IMR-90 (cell line): ENCODE results near the gene CMTM1. TPM values are rescaled to one million over a fixed set of nuclear protein-coding genes. Genes with fewer than 3 reads are reported as not detected.

Experiments used
- ATAC-seq: fragments of 200-7000 bp; cut with Tn5 transposase; 2 replicates; pipeline ENCODE4 v1.9.1; 2020; ENCODE audit warnings: low read depth, mild to moderate bottlenecking, moderate library complexity
- BruUV-seq: library from RNA; stranded (reverse); fragments of 400-500 nt; replicated peaks from 2 replicates; lab custom pipeline; 2021; lab: Mats Ljungman, UMichigan
- CTCF ChIA-PET: fragments of 300-600 bp; formaldehyde crosslinking; extraction: SDS; loops from one replicate; lab custom pipeline; 2021; ENCODE audit warnings: antibody characterized with exemption; lab: Yijun Ruan, JAX
- POLR2A ChIA-PET: fragments of 300-600 bp; sonication (Branson Sonifier 250); formaldehyde crosslinking; loops from one replicate; lab custom pipeline; 2022; ENCODE audit warnings: antibody characterized with exemption; ENCODE audit not compliant: unreplicated experiment; lab: Charles Lee
- DNase-seq: peaks from one replicate; pipeline ENCODE4 v3.0.0; 2013
- H2AFZ ChIP-seq: replicated peaks from 2 replicates; pipeline ENCODE3; 2013; ENCODE audit warnings: low read length, mild to moderate bottlenecking; ENCODE audit not compliant: poor library complexity
- H2AK5ac ChIP-seq: 2 replicates; pipeline ENCODE4 v1.6.1; 2013; ENCODE audit warnings: low read depth, low read length, inconsistent platforms
- H2AK9ac ChIP-seq: replicated peaks from 2 replicates; pipeline ENCODE3; 2013; ENCODE audit warnings: mild to moderate bottlenecking, low read depth, low read length, moderate library complexity; ENCODE audit not compliant: poor library complexity
- H2BK120ac ChIP-seq: 2 replicates; pipeline ENCODE4 v1.6.1; 2013; ENCODE audit warnings: low read depth, low read length, inconsistent platforms
- H2BK15ac ChIP-seq: 3 replicates; pipeline ENCODE4 v1.6.1; 2013; ENCODE audit warnings: low read depth, low read length, inconsistent platforms
- H2BK20ac ChIP-seq: 2 replicates; pipeline ENCODE4 v1.6.1; 2013; ENCODE audit warnings: low read depth, mild to moderate bottlenecking, inconsistent platforms, low read length, moderate library complexity
- H2BK5ac ChIP-seq: 2 replicates; pipeline ENCODE4 v1.6.1; 2013; ENCODE audit warnings: mild to moderate bottlenecking, low read depth, low read length, inconsistent platforms; ENCODE audit not compliant: poor library complexity, severe bottlenecking
- H3K14ac ChIP-seq: replicated peaks from 2 replicates; pipeline ENCODE4 v1.6.1; 2013; ENCODE audit warnings: low read depth, low read length, inconsistent platforms
- H3K18ac ChIP-seq: 2 replicates; pipeline ENCODE4 v1.6.1; 2013; ENCODE audit warnings: low read depth, low read length, control low read depth
- H3K23ac ChIP-seq: 2 replicates; pipeline ENCODE4 v1.6.1; 2013; ENCODE audit warnings: low read depth, low read length, inconsistent platforms
- H3K27ac ChIP-seq: 2 replicates; pipeline ENCODE4 v1.5.1; 2013; ENCODE audit warnings: mild to moderate bottlenecking, control low read depth, low read length; ENCODE audit not compliant: insufficient read depth
- H3K27me3 ChIP-seq: 2 replicates; pipeline ENCODE4 v1.6.1; 2013; ENCODE audit warnings: low read length; ENCODE audit not compliant: control insufficient read depth, insufficient read depth
- H3K36me3 ChIP-seq: 2 replicates; pipeline ENCODE4 v1.6.1; 2013; ENCODE audit warnings: low read length, mixed read lengths; ENCODE audit not compliant: control insufficient read depth, insufficient read depth
- H3K4ac ChIP-seq: 2 replicates; pipeline ENCODE4 v1.6.1; 2013; ENCODE audit warnings: low read depth, low read length, inconsistent platforms
- H3K4me1 ChIP-seq: 2 replicates; pipeline ENCODE4 v1.6.1; 2013; ENCODE audit warnings: low read length, mixed read lengths; ENCODE audit not compliant: control insufficient read depth, insufficient read depth
- H3K4me2 ChIP-seq: 2 replicates; pipeline ENCODE4 v1.6.1; 2013; ENCODE audit warnings: low read depth, mild to moderate bottlenecking, control low read depth, low read length, moderate library complexity
- H3K4me3 ChIP-seq: 2 replicates; pipeline ENCODE4 v1.5.1; 2013; ENCODE audit warnings: low read depth, mild to moderate bottlenecking, control low read depth, low read length, moderate library complexity; ENCODE audit not compliant: insufficient read depth
- H3K56ac ChIP-seq: 2 replicates; pipeline ENCODE4 v1.6.1; 2013; ENCODE audit warnings: low read length, inconsistent platforms; ENCODE audit not compliant: insufficient read depth; ENCODE audit errors: extremely low read depth
- H3K79me1 ChIP-seq, 2 experiments: 2 replicates each; pipeline ENCODE4 v1.6.1; 2013; ENCODE audit warnings: low read length in 2 of 2, inconsistent platforms in 1 of 2, low read depth in 1 of 2
- H3K9ac ChIP-seq: 2 replicates; pipeline ENCODE4 v1.6.1; 2013; ENCODE audit warnings: low read depth, low read length, control low read depth
- H3K9me1 ChIP-seq: 2 replicates; pipeline ENCODE4 v1.6.1; 2013; ENCODE audit warnings: low read length, inconsistent platforms; ENCODE audit not compliant: insufficient read depth
- H3K9me3 ChIP-seq: 2 replicates; pipeline ENCODE4 v1.6.1; 2013; ENCODE audit warnings: low read length; ENCODE audit not compliant: control insufficient read depth, insufficient read depth
- H4K20me1 ChIP-seq: 2 replicates; pipeline ENCODE4 v1.6.1; 2013; ENCODE audit warnings: low read length, inconsistent platforms; ENCODE audit not compliant: insufficient read depth
- H4K5ac ChIP-seq: 2 replicates; pipeline ENCODE4 v1.6.1; 2013; ENCODE audit warnings: mild to moderate bottlenecking, low read depth, low read length, control low read depth
- H4K8ac ChIP-seq, 2 experiments: 2 replicates each; pipeline ENCODE4 v1.6.1; 2013; ENCODE audit warnings: low read depth in 2 of 2, low read length in 2 of 2, control low read depth in 1 of 2, inconsistent platforms in 1 of 2
- H4K91ac ChIP-seq: 2 replicates; pipeline ENCODE4 v1.6.1; 2013; ENCODE audit warnings: low read depth, low read length, inconsistent platforms; ENCODE audit not compliant: insufficient read depth
- CHD1 ChIP-seq: IDR thresholded peaks from 2 replicates; pipeline ENCODE4 v1.6.1; 2012; ENCODE audit warnings: low read depth, low read length, improper control_type of control experiment
- FOS ChIP-seq: fragments of 150-350 bp; IDR thresholded peaks from 2 replicates; pipeline ENCODE4 v1.6.1; 2016; ENCODE audit warnings: low read depth, low read length
- MAFK ChIP-seq: IDR thresholded peaks from 2 replicates; pipeline ENCODE4 v1.6.1; 2012; ENCODE audit warnings: low read depth, low read length, improper control_type of control experiment
- RCOR1 ChIP-seq: IDR thresholded peaks from 2 replicates; pipeline ENCODE4 v1.6.1; 2012; ENCODE audit warnings: mild to moderate bottlenecking, low read length, improper control_type of control experiment; ENCODE audit not compliant: insufficient replicate concordance
- RFX5 ChIP-seq: IDR thresholded peaks from 2 replicates; pipeline ENCODE4 v1.8.0; 2012; ENCODE audit warnings: low read depth, mild to moderate bottlenecking, low read length, moderate library complexity
- USF2 ChIP-seq: fragments of 150-350 bp; IDR thresholded peaks from 2 replicates; pipeline ENCODE4 v1.6.1; 2017; ENCODE audit warnings: mild to moderate bottlenecking, antibody characterized with exemption, low read length, low read depth
- WGBS, 2 experiments: methylation state at CpG; one replicate each; pipeline versions ENCODE4 v1.1.5 to v1.1.7; 2013; ENCODE audit warnings: missing lambda C conversion rate in 2 of 2; ENCODE audit not compliant: insufficient read length in 1 of 2; ENCODE audit errors: extremely low coverage in 2 of 2; 5-methylcytosine and 5-hydroxymethylcytosine counted together
- dilution Hi-C: fragments of 300-500 bp; cut with HindIII; formaldehyde crosslinking; loops from one replicate; pipeline ENCODE4 v1.14.3; 2018; ENCODE audit warnings: low sequenced_read_pairs; ENCODE audit not compliant: unreplicated experiment
- in situ Hi-C: fragments of 300-500 bp; cut with MboI; formaldehyde crosslinking; loops from 3 replicates; pipeline ENCODE4 v1.14.3; 2019; ENCODE audit warnings: low sequenced_read_pairs, inconsistent platforms, mixed read lengths
- intact Hi-C: fragments of 100-400 bp; cut with micrococcal nuclease; formaldehyde crosslinking; loops from 2 replicates; pipeline ENCODE4 v1.10.0; 2022
- polyA plus RNA-seq, 3 experiments: library from polyadenylated mRNA; depleted of rRNA; stranded (reverse); fragments of >200 nt; gene quantifications; 2 replicates each; pipeline ENCODE4 v1.2.3, GENCODE V29; 2012; ENCODE audit warnings: low replicate concordance in 1 of 3
- total RNA-seq: library from RNA; depleted of rRNA; stranded (reverse); fragments of >200 nt; gene quantifications from 2 replicates; pipeline ENCODE4 v1.2.3, GENCODE V29; 2012
- TF ChIP-seq, protein P1 (sequence below): fragments of 150-350 bp; IDR thresholded peaks from 2 replicates; pipeline ENCODE4 v1.6.1; 2016; ENCODE audit warnings: low read depth, mild to moderate bottlenecking, low read length, moderate library complexity, borderline replicate concordance

The CMTM1 gene
- total and polyA plus RNA-seq, 2 of the 4 experiments (the other 2 are of a cell fraction) = 0.54 to 2.1 TPM

DNA sequence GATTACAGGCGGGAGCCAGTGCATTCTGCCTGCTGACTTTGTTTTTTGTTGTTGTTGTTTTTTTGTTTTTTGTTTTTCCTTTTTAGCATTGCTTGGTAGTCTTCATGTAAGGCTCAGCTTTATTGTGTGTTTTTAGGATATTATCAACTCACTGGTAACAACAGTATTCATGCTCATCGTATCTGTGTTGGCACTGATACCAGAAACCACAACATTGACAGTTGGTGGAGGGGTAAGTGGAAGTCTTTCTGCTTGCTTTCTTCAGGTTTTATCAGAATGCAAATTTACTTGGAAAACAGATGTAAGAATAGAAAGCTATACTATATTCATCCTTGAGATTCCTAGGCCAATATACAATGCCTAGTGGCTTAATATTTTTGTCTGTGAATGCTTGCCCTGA is 3.3 kb upstream of the CMTM1 start:
- Histone ChIP-seq H3K27ac (no peak overlapping the region), H3K79me1 (peaks cover 15 to 41% of the 10 kb centered on the region in 2 experiments; a peak in 3 of 4 replicates), H2AFZ (no peak overlapping the region), H3K18ac (no peak overlapping the region), H3K27me3 (no peaks in the 10 kb centered on the region), H2AK5ac (no peak overlapping the region), H2BK120ac (no peak overlapping the region), H2AK9ac (no peak overlapping the region), H3K36me3 (peaks cover 25% of the 10 kb centered on the region), H3K56ac (no peak overlapping the region), H4K5ac (no peak overlapping the region), H3K4me3 (no peak overlapping the region), H3K9me3 (no peaks in the 10 kb centered on the region), H4K20me1 (0 out of 2 replicates have a peak, but pooled peaks cover 3% of the 10 kb centered on the region), H3K23ac (no peak overlapping the region), H3K14ac (no peak overlapping the region), H3K9ac (no peak overlapping the region), H3K4ac (no peak overlapping the region), H2BK5ac (no peak overlapping the region), H4K91ac (no peak overlapping the region), H3K4me1 (no peaks in the 10 kb centered on the region), H2BK15ac (no peak overlapping the region), H2BK20ac (no peak overlapping the region), H3K9me1 (no peaks in the 10 kb centered on the region), H4K8ac (no peak overlapping the region), H3K4me2 (no peak overlapping the region)
- intact Hi-C loops (no loop called here), in situ Hi-C loops (no loop called here), dilution Hi-C loops (no loop called here)
- DNase-seq (no peak), ATAC-seq (no peak)
- no TSS peak for BruUV-seq
- no CpG with 5 or more reads among the region's 2 CpGs for WGBS, 2 experiments
- POLR2A ChIA-PET = no interaction called here
- CTCF ChIA-PET = interaction anchor here (1.0 kb wide), 1 partner anchor 52 kb away, joined by 3 read pairs; no protein-coding TSS in a partner anchor
- TF ChIP-seq RCOR1 (no peak), MAFK (no peak), USF2 (no peak), CHD1 (no peak), FOS (no peak), RFX5 (no peak)
- TF ChIP-seq, protein P1, sequence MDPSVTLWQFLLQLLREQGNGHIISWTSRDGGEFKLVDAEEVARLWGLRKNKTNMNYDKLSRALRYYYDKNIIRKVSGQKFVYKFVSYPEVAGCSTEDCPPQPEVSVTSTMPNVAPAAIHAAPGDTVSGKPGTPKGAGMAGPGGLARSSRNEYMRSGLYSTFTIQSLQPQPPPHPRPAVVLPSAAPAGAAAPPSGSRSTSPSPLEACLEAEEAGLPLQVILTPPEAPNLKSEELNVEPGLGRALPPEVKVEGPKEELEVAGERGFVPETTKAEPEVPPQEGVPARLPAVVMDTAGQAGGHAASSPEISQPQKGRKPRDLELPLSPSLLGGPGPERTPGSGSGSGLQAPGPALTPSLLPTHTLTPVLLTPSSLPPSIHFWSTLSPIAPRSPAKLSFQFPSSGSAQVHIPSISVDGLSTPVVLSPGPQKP = no peak
